ENCODE measurements around the gene LRMDA. TPM values are rescaled to one million over a fixed set of nuclear protein-coding genes. Genes with fewer than 3 reads are reported as not detected.

The LRMDA gene
- total and polyA plus RNA-seq, 2 of the 13 experiments (the other 11 are each of a cell fraction or from before 2014, with no cell fraction given) = 13.4 to 22.0 TPM

DNA sequence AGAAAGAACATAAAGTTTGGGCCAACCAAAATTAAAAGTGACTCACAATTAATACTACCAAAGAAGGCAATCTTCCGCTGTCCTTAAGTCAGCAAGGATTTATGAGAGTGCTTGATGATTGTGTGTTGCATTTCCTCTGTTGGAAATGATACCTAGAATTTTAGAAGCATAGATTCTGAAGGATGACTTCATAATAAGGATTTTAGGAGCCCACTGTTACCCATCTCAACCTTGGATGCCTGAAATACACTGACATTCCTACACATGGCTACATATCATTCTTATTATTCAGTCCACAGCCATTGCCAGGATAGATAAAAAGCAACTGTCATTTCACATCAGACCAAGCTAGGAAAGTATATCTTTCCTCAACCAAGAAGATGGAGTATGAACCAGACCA, 823.8 kb downstream of the LRMDA start:
- in situ Hi-C loops (cut with HindIII; ENCODE audit: extremely low pct_ligation_motif_present, low pct_unique_long_range_greater_than_20kb) (no loop called here), intact Hi-C loops (cut with micrococcal nuclease; ENCODE audit: unreplicated experiment) (no loop called here)
- H3K4me1 ChIP-seq (ENCODE audit: insufficient read depth, low read length) = no peaks in the 10 kb centered on the region
- H3K79me2 ChIP-seq (ENCODE audit: insufficient read depth, low read length) = no peaks in the 10 kb centered on the region
- TF ChIP-seq SP5 (CRISPR knock-in tag; IDR thresholded peaks at IDR 0.05; ENCODE audit: borderline replicate concordance, low read depth) (no peak), NFYB (CRISPR knock-in tag; IDR thresholded peaks at IDR 0.05) (no peak), POGZ (CRISPR knock-in tag; IDR thresholded peaks at IDR 0.05) (no peak), CAMTA2 (CRISPR knock-in tag; IDR thresholded peaks at IDR 0.05; ENCODE audit: borderline replicate concordance) (no peak), SALL1 (CRISPR knock-in tag; IDR thresholded peaks at IDR 0.05) (no peak), ZNF446 (CRISPR knock-in tag; IDR thresholded peaks at IDR 0.05) (no peak), NFKB2 (CRISPR knock-in tag; IDR thresholded peaks at IDR 0.05; ENCODE audit: borderline replicate concordance) (no peak), MBNL3 (CRISPR knock-in tag; conservative IDR thresholded peaks at IDR 0.05) (no peak), ZFY (CRISPR knock-in tag; IDR thresholded peaks at IDR 0.05) (no peak)
- TF ChIP-seq, protein P1, sequence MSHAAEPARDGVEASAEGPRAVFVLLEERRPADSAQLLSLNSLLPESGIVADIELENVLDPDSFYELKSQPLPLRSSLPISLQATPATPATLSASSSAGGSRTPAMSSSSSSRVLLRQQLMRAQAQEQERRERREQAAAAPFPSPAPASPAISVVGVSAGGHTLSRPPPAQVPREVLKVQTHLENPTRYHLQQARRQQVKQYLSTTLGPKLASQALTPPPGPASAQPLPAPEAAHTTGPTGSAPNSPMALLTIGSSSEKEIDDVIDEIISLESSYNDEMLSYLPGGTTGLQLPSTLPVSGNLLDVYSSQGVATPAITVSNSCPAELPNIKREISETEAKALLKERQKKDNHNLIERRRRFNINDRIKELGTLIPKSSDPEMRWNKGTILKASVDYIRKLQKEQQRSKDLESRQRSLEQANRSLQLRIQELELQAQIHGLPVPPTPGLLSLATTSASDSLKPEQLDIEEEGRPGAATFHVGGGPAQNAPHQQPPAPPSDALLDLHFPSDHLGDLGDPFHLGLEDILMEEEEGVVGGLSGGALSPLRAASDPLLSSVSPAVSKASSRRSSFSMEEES (CRISPR knock-in tag; IDR thresholded peaks at IDR 0.05) = no peak
- no peak overlapping the region for H2AFZ ChIP-seq (ENCODE audit: low read length)
- ATAC-seq (no peak), FAIRE-seq (no peak), DNase-seq (ENCODE audit: low spot score) (no peak)
- ChIA-PET POLR2A (no interaction called here), CTCF (ENCODE audit: low intra/inter-chr PET ratio, low total read pairs) (no interaction called here)
- BruUV-seq (replicated peaks) = no TSS peak
- no peak overlapping the region for H3K9ac ChIP-seq (ENCODE audit: insufficient read depth, low read depth, low read length)
- no peaks in the 10 kb centered on the region for H3K27me3 ChIP-seq (ENCODE audit: control insufficient read depth in 1 of 2, insufficient read depth in 2 of 2, low read length in 2 of 2)
- H4K20me1 ChIP-seq (ENCODE audit: insufficient read depth, low read length) = no peaks in the 10 kb centered on the region
- no peak overlapping the region for H3K4me3 ChIP-seq (replicated peaks in 1 of 3; ENCODE audit: insufficient read depth in 1 of 3, low read depth in 2 of 3, low read length in 3 of 3)
- H3K36me3 ChIP-seq (replicated peaks in 1 of 2; ENCODE audit: control insufficient read depth in 1 of 2, insufficient read depth in 2 of 2, low read length in 2 of 2) = no peaks in the 10 kb centered on the region
- 95% methylated on average over 1 of the region's 1 CpG for WGBS (ENCODE audit: low lambda C conversion rate)
- H3K27ac ChIP-seq (ENCODE audit: extremely low read length, insufficient read depth, low read length) = no peak overlapping the region
- no peak overlapping the region for H3K4me2 ChIP-seq (ENCODE audit: low read depth, low read length)
- H3K9me3 ChIP-seq (ENCODE audit: low read length) = peaks cover 6% of the 10 kb centered on the region

Data from HepG2 (cell line).